GM18508 (cell line): Measurements from ENCODE around the gene MEF2D.
A peak's percentile ranks its signal among the peaks of the same experiment; 100 is the strongest.

Experiments
- ATAC-seq: cut with Tn5 transposase; IDR thresholded peaks from one replicate; pipeline ENCODE4 v1.9.1; 2021; ENCODE audit warnings: moderate number of reproducible peaks; ENCODE audit not compliant: insufficient read depth, unreplicated experiment

MEF2D gene

GRCh38 chr1:156475568-156476500 is 24.7 kb downstream of the MEF2D start:
- ATAC-seq = no peak

DNA sequence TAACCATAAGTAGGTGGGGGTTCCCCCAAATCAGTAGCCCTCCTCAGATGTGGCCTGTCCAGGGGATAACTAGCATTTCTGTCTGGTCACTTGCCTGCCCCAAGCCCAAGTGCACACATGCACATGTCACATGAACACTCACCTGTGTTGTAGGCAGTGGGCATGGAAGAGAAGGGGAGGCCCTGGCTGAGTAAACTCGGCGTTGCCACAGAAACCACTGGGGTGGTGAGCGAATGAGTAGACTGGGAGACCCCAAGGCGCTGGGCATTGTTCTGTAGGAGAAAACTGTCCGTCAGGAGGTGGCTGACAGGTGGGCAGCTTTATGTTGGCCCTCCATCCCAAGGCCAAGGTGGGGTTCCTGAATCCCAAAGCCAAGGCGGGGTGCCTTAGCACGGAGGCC is 25.6 kb downstream of the MEF2D start:
- no peak for ATAC-seq

GRCh38 chr1:156471496-156472490 is 28.8 kb downstream of the MEF2D start:
- no peak for ATAC-seq

DNA sequence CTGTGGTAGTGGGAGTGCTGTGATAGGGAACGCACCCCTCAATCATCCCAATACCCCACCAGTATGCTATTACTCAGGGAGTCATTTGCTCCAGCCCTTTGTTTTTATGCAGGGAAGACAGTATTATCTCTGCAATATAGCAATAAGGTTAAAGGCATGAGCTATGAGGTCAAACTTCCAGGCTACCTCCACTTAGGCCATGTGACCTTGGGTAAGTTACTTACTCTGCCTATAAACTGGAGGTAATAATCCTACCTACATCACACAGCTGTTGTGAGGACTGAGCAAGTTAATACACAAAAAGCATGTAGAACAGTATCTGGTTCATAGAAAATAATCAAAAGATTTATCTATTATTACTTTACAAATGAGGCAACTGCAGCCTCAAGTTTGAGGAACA is 30.1 kb downstream of the MEF2D start:
- no peak for ATAC-seq

GRCh38 chr1:156468693-156469345 is 31.8 kb downstream of the MEF2D start:
- no peak for ATAC-seq

- ATAC-seq = no peak
Measured at GRCh38 chr1:156467906-156468305, 32.7 kb downstream of the MEF2D start.

- ATAC-seq = no peak
Measured at GRCh38 chr1:156467385-156467784, 33.2 kb downstream of the MEF2D start.

- ATAC-seq = no peak
Measured at GRCh38 chr1:156465747-156466365, 34.7 kb downstream of the MEF2D start.

DNA sequence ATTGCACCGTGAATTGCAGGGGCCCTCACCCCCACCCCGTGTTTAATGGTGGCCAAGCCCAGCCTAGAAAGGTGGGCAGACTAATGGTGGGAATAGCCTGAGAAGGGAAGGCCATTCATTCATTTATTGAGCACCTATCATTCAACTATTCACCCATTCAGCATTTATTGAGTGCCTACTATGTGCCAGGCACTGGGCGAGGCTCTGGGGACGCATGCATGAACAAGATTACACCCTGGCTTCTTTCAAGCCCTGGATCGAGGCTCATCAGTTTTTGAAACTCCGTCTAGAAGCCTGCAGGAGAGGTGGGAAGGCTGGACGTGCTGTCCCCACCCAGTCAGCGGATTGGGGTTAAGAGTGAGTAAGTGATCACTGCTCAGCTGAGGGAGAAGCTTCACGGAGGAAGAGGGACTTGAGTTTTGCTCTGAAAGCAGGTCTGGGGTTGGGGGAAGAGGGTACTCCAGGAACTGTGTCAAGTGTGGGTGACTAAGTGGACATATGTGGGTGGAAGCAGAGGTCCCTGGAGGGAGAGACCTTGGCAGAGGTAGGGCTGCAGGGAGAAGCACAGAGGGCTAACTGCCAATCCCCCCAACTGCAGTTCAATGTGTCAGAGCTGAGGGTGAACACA is 35.6 kb downstream of the MEF2D start:
- no peak for ATAC-seq

- no peak for ATAC-seq
Measured at GRCh38 chr1:156464335-156464734, 36.2 kb downstream of the MEF2D start.

- ATAC-seq = no peak
Measured at GRCh38 chr1:156463874-156464273, 36.7 kb downstream of the MEF2D start.

- no peak for ATAC-seq
Measured at GRCh38 chr1:156462954-156463795, 37.4 kb downstream of the MEF2D start.

DNA sequence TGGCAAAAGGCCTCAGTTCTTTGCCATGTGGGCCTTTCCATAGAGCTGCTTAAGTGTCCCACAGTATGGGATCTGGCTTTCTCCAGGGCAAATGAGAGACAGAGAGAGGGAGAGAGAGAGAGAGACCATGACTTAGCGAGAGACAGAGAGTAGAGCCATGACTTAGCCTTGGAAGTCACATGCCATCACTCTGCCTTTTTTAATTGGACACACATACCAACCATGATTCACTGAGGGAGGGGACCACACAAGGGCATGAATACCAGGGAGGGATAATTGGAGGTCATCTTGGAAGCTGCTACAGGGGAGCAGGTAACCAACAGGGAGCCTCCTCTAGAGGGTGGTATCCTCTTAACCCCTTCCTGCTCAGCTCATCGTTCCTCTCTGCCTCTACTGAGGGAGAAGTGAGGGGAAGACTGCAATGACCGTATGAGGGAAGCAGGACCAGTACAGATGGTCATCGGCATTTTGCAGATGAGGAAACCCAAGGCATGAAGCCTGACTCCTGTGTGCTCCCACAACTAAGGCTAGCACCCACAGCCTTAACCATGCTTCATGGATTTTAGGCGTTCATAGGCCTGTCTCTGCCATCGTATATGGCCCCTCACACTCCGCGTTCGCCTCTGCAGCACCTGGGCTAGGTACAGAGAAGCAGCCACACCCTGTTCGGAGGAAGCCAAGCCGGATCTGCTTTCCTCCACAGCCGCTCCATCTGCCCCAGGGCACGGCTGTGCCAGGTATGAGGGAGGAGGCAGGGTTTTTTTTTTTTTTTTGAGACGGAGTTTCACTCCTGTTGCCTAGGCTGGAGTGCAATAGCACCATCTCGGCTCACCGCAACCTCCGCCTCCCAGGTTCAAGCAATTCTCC is 38.6 kb downstream of the MEF2D start:
- ATAC-seq = no peak

- no peak for ATAC-seq
Measured at GRCh38 chr1:156461109-156461508, 39.5 kb downstream of the MEF2D start.

- no peak for ATAC-seq
Measured at GRCh38 chr1:156460525-156460924, 40.0 kb downstream of the MEF2D start.

DNA sequence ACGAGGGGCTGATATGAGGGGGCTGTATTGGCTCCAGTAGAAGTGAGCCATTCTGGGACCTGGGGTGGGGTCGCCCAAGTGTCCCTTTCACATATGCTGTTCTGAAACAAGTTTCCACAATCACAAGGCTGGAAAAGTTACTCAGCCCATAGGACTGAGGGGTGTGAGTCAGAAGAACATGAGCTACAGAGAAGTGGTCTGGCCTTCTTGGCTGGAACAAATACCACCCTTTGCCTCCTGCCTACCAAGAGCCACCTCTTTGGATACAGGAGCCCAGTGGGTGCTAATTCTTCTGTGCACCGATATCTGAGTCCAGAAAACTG is 42.4 kb downstream of the MEF2D start:
- ATAC-seq = no peak

DNA sequence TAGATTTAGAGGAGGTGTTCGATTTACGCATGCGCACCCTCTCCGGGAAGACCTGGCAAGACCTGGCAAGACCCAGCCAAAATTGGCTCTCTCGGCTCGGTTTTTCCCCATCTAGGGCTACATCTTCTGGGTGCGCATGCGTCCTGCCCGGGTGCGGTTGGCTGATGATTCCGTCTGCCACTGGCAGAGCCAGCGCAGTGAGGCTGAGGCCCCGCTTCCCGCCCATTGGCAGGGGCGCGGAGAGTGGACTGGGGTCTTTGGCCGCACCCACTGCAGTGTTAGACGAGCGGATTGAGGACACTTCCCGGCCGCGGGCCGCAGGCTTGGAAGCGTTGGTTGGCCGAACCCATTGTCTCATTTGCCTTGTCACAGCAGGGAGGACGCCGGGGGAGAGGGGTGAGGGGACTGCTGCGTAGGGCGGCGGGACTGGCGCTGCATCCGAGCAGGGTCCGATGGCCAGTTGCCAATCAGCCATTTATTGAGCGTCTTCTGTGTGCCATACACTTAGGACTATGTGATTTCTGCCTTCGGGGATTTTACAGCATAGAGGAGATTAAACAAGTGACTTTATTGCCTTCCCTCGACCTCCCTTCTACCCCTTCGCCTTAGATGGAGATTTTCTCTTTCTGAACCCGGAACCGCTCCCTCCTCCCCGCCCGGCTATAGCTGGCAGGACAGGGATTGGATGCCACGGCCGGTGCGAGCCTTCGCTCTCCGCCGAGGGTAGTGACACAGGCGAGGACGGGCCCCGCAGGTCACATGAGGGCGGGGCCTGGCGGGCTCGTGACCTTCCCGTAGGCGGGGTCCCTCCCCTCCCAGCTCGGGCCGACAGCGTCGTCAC is 43.7 kb downstream of the MEF2D start:
- peak; percentile 34 for ATAC-seq
